ENCODE results near the gene HEATR5B.
"Not testable (repeated sequence)": the region's sequence is repeated elsewhere in the genome, so short reads cannot be mapped to it uniquely, and the experiment has no call there.

HEATR5B gene

DNA sequence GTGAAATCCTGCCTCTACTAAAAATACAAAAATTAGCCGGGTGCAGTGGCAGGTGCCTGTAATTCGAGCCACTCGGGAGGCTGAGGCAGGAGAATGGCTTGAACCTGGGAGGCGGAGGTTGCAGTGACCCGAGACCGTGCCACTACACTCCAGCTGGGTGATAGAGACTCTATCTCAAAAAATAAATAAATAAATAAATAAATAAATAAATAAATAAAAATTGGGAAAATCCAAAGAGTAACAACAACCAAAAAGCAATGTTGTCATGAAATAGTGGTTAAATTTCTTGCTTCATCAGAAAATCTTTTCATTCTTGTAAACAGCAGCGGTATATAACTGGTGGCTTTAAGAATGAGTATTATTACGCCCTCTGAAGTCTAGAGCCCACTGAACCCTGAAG lies 54.4 kb downstream of the HEATR5B start:
- no peaks in the 10 kb centered on the region for H3K9me3 Mint-ChIP-seq
- H3K4me1 Mint-ChIP-seq = no peaks in the 10 kb centered on the region
- ATAC-seq (no peak), DNase-seq (no peak)
- no peaks in the 10 kb centered on the region for H3K27me3 Mint-ChIP-seq
- H3K27ac Mint-ChIP-seq = no peak overlapping the region
- no peak overlapping the region for H3K4me3 Mint-ChIP-seq
- peaks cover 23% of the 10 kb centered on the region for H3K36me3 Mint-ChIP-seq (ENCODE audit: low read depth)

DNA sequence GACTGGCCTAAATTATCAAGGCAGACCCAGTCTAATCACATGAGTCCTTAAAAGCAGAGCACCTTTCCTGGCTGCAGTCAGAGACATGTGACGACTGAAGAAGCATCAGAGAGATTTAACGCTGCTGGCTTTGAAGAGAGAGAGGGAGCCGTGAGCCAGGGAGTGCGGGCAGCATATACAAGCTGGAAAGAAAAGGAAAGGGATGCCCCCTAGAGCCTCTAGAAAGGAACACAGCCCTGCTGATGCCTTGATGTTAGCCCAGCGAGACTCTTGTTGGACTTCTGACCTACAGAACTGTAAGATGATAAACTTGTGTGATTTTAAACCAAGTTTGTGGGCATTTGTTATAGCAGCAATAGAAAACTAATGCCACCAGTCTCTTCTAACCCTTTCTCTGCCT lies 58.1 kb downstream of the HEATR5B start:
- DNase-seq (no peak), ATAC-seq (no peak)
- Mint-ChIP-seq H3K9me3 (no peaks in the 10 kb centered on the region), H3K4me3 (no peak overlapping the region), H3K36me3 (ENCODE audit: low read depth) (peaks cover 26% of the 10 kb centered on the region), H3K27ac (no peak overlapping the region), H3K4me1 (no peaks in the 10 kb centered on the region), H3K27me3 (no peaks in the 10 kb centered on the region)

- Mint-ChIP-seq H3K4me3 (no peak overlapping the region), H3K36me3 (ENCODE audit: low read depth) (peaks cover 30% of the 10 kb centered on the region), H3K27ac (no peak overlapping the region), H3K9me3 (no peaks in the 10 kb centered on the region), H3K4me1 (no peaks in the 10 kb centered on the region), H3K27me3 (no peaks in the 10 kb centered on the region)
- ATAC-seq (no peak), DNase-seq (no peak)
Measured at GRCh38 chr2:37020887-37021796, 63.0 kb downstream of the HEATR5B start.

DNA sequence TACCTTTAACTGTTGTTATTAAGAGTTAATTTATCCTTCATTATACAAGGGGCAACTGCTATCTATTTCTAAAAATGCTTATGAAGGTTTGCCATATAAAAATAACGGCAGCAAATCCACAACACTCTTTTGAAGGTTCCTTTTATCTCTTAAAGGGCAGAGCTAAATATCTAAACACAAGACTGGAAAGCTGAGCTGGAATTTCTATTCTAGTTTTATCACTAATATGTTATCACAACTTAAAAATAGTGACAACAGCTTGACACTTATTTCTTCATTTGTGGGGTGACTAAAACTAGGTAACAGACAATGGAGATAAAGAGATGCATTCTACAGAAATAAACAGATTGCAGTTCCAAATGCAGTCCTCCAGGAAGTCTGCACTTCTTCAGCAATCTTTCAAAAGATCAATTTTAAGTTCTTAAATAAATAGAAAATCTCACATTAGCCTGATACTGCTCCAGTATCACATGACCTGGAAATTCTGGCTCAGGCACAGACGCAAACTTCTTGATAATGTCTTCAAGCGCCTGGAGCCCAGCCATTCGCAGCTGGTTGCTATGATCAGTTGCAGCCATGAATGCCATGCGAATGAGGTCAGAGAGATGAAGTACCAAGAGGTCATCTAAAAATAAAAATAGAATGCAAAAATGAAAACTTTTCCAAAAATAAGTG lies 63.8 kb downstream of the HEATR5B start:
- Mint-ChIP-seq H3K27me3 (no peaks in the 10 kb centered on the region), H3K36me3 (ENCODE audit: low read depth) (peaks cover 30% of the 10 kb centered on the region), H3K9me3 (no peaks in the 10 kb centered on the region), H3K4me1 (no peaks in the 10 kb centered on the region), H3K27ac (no peak overlapping the region), H3K4me3 (no peak overlapping the region)
- DNase-seq (no peak), ATAC-seq (no peak)

DNA sequence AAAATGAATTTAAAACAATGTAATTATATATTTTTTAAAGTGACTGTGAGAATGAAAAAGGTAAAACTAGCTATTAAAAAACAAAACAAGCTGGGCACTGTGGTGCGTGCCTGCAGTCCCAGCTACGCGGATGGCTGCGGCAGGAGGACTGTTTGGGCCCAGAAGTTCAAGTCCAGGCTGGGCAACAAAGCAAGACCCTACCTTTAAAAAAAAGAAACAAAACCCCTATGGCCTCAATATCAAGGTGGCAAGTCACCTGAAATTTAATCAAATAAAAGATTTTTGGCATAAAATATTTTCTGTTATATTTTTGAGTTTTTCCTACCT lies 70.9 kb downstream of the HEATR5B start:
- H3K36me3 Mint-ChIP-seq (ENCODE audit: low read depth) = peaks cover 23% of the 10 kb centered on the region

DNA sequence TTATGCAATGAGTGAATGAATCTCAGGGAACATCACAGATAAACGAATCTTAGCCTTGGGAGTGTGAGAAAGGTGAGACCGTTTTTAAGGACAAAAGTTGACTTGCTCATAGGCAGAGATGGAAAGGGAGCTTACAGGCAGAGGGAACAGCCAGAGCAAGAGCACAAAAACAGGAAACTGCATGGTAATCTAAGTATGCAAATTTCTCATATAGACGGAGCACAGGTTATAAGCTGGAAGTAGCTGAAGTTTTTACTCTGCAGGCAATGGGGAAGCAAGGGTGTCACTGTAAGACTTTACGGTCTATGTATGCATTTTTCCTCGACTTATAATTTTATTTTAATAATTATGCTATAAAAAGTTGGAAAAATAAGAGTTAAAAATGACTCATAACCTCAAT lies 73.0 kb downstream of the HEATR5B start:
- DNase-seq (no peak), ATAC-seq (no peak)
- no peak overlapping the region for H3K4me3 Mint-ChIP-seq

More for the DNA sequence above, 70.9 kb downstream of the HEATR5B start:
- Mint-ChIP-seq H3K4me1 (peaks cover 13% of the 10 kb centered on the region), H3K27ac (no peak overlapping the region), H3K27me3 (no peaks in the 10 kb centered on the region), H3K4me3 (no peak overlapping the region), H3K9me3 (no peaks in the 10 kb centered on the region)
- DNase-seq (no peak), ATAC-seq (no peak)

DNA sequence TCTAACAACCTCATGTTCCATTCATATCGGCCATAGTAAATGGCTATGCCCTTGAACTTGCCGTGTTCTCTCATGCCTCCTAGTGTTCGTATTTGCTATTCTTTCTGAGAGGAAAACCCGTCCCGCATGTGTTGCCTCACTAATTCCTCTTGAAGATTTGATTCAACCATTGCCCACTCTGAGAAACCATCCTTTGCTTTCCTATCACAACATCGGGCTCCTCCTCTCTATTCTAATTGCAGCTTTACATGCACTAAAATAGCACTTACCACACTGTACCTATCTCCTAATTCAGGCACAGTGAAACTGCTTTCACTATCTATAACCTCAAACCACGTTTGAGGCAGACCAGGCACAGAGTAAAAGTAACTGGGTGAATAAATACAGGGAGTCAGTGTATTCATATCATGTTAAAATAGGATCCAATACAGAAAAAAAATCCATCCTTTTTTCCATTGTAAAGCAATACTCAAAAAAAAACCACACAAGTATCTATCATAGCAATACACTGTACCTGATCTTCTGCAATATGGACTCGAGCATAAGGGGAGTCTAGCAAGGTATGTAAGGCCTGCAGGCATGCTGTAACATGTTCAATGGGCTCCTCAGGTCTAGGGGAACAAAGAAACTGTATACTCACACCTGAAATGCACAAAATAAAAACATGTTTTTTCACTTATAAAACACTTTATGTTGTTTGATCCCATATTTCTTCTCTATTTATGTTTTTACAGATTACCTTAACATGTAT lies 78.9 kb downstream of the HEATR5B start:
- H3K4me3 Mint-ChIP-seq = peak overlapping the region; percentile 6
- DNase-seq = no peak

More for the DNA sequence above, 73.0 kb downstream of the HEATR5B start:
- H3K27ac Mint-ChIP-seq = peak overlapping the region; percentile 52
- H3K9me3 Mint-ChIP-seq = no peaks in the 10 kb centered on the region
- H3K4me1 Mint-ChIP-seq = peaks cover 13% of the 10 kb centered on the region
- no peaks in the 10 kb centered on the region for H3K27me3 Mint-ChIP-seq
- H3K36me3 Mint-ChIP-seq (ENCODE audit: low read depth) = peaks cover 21% of the 10 kb centered on the region

GRCh38 chr2:37000988-37001556 lies 83.1 kb downstream of the HEATR5B start:
- H3K36me3 Mint-ChIP-seq (ENCODE audit: low read depth) = peaks cover 29% of the 10 kb centered on the region
- DNase-seq = no peak
- H3K27me3 Mint-ChIP-seq = no peaks in the 10 kb centered on the region
- ATAC-seq = no peak
- H3K4me1 Mint-ChIP-seq = peaks cover 11% of the 10 kb centered on the region
- H3K27ac Mint-ChIP-seq = no peak overlapping the region
- no peak overlapping the region for H3K4me3 Mint-ChIP-seq
- no peaks in the 10 kb centered on the region for H3K9me3 Mint-ChIP-seq

More for the DNA sequence above, 78.9 kb downstream of the HEATR5B start:
- peaks cover 11% of the 10 kb centered on the region for H3K4me1 Mint-ChIP-seq
- peak overlapping the region; percentile 40 for H3K27ac Mint-ChIP-seq
- H3K9me3 Mint-ChIP-seq = no peaks in the 10 kb centered on the region
- peaks cover 26% of the 10 kb centered on the region for H3K36me3 Mint-ChIP-seq (ENCODE audit: low read depth)
- H3K27me3 Mint-ChIP-seq = no peaks in the 10 kb centered on the region
- ATAC-seq = peak; percentile 97

GRCh38 chr2:37000318-37000717 lies 83.9 kb downstream of the HEATR5B start:
- H3K27me3 Mint-ChIP-seq = no peaks in the 10 kb centered on the region
- H3K27ac Mint-ChIP-seq = no peak overlapping the region
- H3K4me1 Mint-ChIP-seq = peaks cover 9% of the 10 kb centered on the region
- H3K36me3 Mint-ChIP-seq (ENCODE audit: low read depth) = peaks cover 28% of the 10 kb centered on the region
- no peaks in the 10 kb centered on the region for H3K9me3 Mint-ChIP-seq
- DNase-seq = no peak
- no peak overlapping the region for H3K4me3 Mint-ChIP-seq
- no peak for ATAC-seq

GRCh38 chr2:36999416-36999815 lies 84.8 kb downstream of the HEATR5B start:
- peaks cover 23% of the 10 kb centered on the region for H3K36me3 Mint-ChIP-seq (ENCODE audit: low read depth)
- DNase-seq, ATAC-seq, H3K27me3 Mint-ChIP-seq, H3K4me1 Mint-ChIP-seq, H3K9me3 Mint-ChIP-seq, H3K27ac Mint-ChIP-seq, H3K4me3 Mint-ChIP-seq: not testable (repeated sequence)

- Mint-ChIP-seq H3K9me3 (no peaks in the 10 kb centered on the region), H3K27me3 (no peaks in the 10 kb centered on the region), H3K4me3 (no peak overlapping the region), H3K27ac (no peak overlapping the region), H3K36me3 (ENCODE audit: low read depth) (peaks cover 20% of the 10 kb centered on the region), H3K4me1 (no peaks in the 10 kb centered on the region)
- no peak for DNase-seq
- ATAC-seq = no peak
Measured at GRCh38 chr2:36993841-36994620, 90.1 kb downstream of the HEATR5B start.

DNA sequence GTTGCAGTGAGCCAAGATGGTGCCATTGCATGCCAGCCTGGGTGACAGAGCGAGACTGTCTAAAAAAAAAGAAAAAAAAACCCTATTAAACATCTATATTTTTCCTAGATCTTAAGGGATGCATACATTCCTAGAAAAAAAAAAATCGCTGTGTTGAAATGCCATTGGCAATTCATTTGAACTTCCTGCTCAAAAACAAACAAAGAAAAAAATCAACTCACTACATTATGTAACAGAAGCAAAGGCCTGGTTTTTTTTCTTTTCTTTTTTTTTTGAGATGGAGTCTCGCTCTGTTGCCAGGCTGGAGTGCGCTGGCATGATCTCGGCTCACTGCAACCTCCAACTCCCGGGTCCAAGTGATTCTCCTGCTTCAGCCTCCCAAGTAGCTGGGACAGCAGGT lies 96.2 kb downstream of the HEATR5B start:
- DNase-seq = no peak
- Mint-ChIP-seq H3K27ac (no peak overlapping the region), H3K9me3 (no peaks in the 10 kb centered on the region), H3K27me3 (no peaks in the 10 kb centered on the region), H3K36me3 (ENCODE audit: low read depth) (peaks cover 12% of the 10 kb centered on the region), H3K4me3 (no peak overlapping the region), H3K4me1 (no peaks in the 10 kb centered on the region)
- ATAC-seq = no peak

DNA sequence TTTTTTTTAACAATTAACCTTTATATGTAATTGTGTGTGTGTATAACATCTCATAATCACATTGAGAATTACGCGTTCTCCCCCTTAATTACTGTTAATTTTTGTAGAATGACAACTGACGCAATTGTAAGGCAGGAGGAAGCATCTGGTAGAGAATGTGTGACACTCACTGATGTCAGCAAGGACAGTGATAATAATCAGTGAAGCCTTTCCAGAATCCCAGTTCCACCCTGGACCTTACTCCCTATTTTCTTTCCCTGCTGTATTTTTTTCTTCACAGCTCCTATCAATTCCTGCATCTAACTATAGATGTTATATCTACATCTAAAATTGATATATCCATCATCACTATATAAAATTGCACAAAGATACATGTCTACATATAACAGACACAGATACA lies 101.7 kb downstream of the HEATR5B start:
- H3K9me3 Mint-ChIP-seq = peaks cover 7% of the 10 kb centered on the region
- H3K4me3 Mint-ChIP-seq = no peak overlapping the region
- no peaks in the 10 kb centered on the region for H3K27me3 Mint-ChIP-seq
- DNase-seq = no peak
- no peaks in the 10 kb centered on the region for H3K4me1 Mint-ChIP-seq
- no peak overlapping the region for H3K27ac Mint-ChIP-seq
- ATAC-seq = no peak
- peaks cover 9% of the 10 kb centered on the region for H3K36me3 Mint-ChIP-seq (ENCODE audit: low read depth)

DNA sequence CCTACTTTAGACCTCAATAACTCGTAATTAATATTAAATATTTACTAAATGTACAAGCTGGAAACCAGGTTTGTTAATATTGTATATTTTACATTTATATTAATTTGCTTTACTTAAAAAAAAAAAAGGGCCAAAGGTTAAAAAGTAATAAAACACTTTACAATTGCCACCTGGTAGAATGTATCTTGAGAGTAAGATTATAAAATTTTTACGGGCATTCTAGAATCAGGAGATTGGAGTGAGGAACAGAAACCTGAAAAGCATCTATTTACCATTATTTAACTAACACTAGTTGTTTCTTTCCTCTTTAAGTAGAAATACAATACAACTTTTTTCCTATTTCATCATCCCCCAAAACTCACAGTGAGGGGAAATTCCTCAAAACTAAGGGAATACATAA lies 102.3 kb downstream of the HEATR5B start:
- H3K9me3 Mint-ChIP-seq = peaks cover 7% of the 10 kb centered on the region
- no peaks in the 10 kb centered on the region for H3K27me3 Mint-ChIP-seq
- H3K27ac Mint-ChIP-seq = no peak overlapping the region
- H3K4me1 Mint-ChIP-seq = no peaks in the 10 kb centered on the region
- no peak for DNase-seq
- no peak overlapping the region for H3K4me3 Mint-ChIP-seq
- H3K36me3 Mint-ChIP-seq (ENCODE audit: low read depth) = peaks cover 9% of the 10 kb centered on the region
- ATAC-seq = no peak

All from activated naive CD8-positive, alpha-beta T cell treated with anti-CD3 and anti-CD28 coated beads, Interleukin-2, amount 50 U/mL, for 24 hours (primary cell).